Subcutaneous adipose tissue (tissue), 4 donors: Measurements from ENCODE around the gene SMOC1. TPM values are rescaled to one million over a fixed set of nuclear protein-coding genes. Genes with fewer than 3 reads are reported as not detected.

ENCODE experiments used
- CTCF ChIP-seq: fragments of 450-650 bp; IDR thresholded peaks from one replicate; pipeline ENCODE4 v1.5.1; 2016; ENCODE audit warnings: low read depth, mild to moderate bottlenecking, control low read depth, antibody characterized with exemption, moderate library complexity
- total RNA-seq, 4 donors: library from RNA; depleted of rRNA; stranded (reverse); fragments of >200 nt; gene quantifications; one replicate each; pipeline ENCODE4 v1.1.0, GENCODE V29; 2016

Gene SMOC1
- total RNA-seq, 4 donors from 2014 or later, result 7.7 to 38.1 (median 29.9) TPM

- TF ChIP-seq CTCF, result no peak
These were observed 178.4 kb downstream of the SMOC1 start for GRCh38 chr14:70057519-70058136.

GRCh38 chr14:70059545-70059944, 180.3 kb downstream of the SMOC1 start:
- no peak for TF ChIP-seq CTCF

GRCh38 chr14:70061108-70061507, 181.9 kb downstream of the SMOC1 start:
- no peak for TF ChIP-seq CTCF

- TF ChIP-seq CTCF, result no peak
These were observed 185.1 kb downstream of the SMOC1 start for GRCh38 chr14:70064136-70064865.

GRCh38 chr14:70067810-70068209, 188.6 kb downstream of the SMOC1 start:
- no peak for TF ChIP-seq CTCF

GRCh38 chr14:70069186-70069585, 190.0 kb downstream of the SMOC1 start:
- TF ChIP-seq CTCF, result no peak

- no peak for TF ChIP-seq CTCF
These were observed 194.8 kb downstream of the SMOC1 start for GRCh38 chr14:70073924-70074566.
